MV-4-11 (cell line): ENCODE data around the gene THADA.
A peak's percentile ranks its signal among the peaks of the same experiment; 100 is the strongest.

ENCODE experiments used
- DNase-seq: peaks from one replicate; lab custom pipeline; 2025; lab: John Stamatoyannopoulos, UW

THADA gene

GRCh38 chr2:43493954-43494353 is 101.9 kb downstream of the THADA start:
- no peak for DNase-seq

GRCh38 chr2:43491065-43491639 is 104.7 kb downstream of the THADA start:
- no peak for DNase-seq

- no peak for DNase-seq
Measured at GRCh38 chr2:43490252-43490786, 105.5 kb downstream of the THADA start.

GRCh38 chr2:43488737-43489136 is 107.1 kb downstream of the THADA start:
- DNase-seq = no peak

GRCh38 chr2:43486603-43487002 is 109.2 kb downstream of the THADA start:
- DNase-seq = no peak

- DNase-seq = peak; percentile 79
Measured at GRCh38 chr2:43484323-43484930, 111.4 kb downstream of the THADA start.

- peak; percentile 13 for DNase-seq
Measured at GRCh38 chr2:43482961-43483360, 112.9 kb downstream of the THADA start.

GRCh38 chr2:43481927-43482542 is 113.8 kb downstream of the THADA start:
- no peak for DNase-seq

GRCh38 chr2:43480874-43481273 is 115.0 kb downstream of the THADA start:
- DNase-seq = no peak

GRCh38 chr2:43478412-43479086 is 117.3 kb downstream of the THADA start:
- no peak for DNase-seq

- no peak for DNase-seq
Measured at GRCh38 chr2:43475922-43476321, 119.9 kb downstream of the THADA start.

GRCh38 chr2:43475137-43475846 is 120.5 kb downstream of the THADA start:
- DNase-seq = no peak

- DNase-seq = no peak
Measured at GRCh38 chr2:43474273-43474672, 121.6 kb downstream of the THADA start.

- DNase-seq = no peak
Measured at GRCh38 chr2:43473767-43474166, 122.1 kb downstream of the THADA start.

GRCh38 chr2:43472527-43473194 is 123.2 kb downstream of the THADA start:
- no peak for DNase-seq

- DNase-seq = no peak
Measured at GRCh38 chr2:43469713-43470112, 126.1 kb downstream of the THADA start.

- DNase-seq = no peak
Measured at GRCh38 chr2:43469094-43469493, 126.7 kb downstream of the THADA start.

- DNase-seq = no peak
Measured at GRCh38 chr2:43467891-43468290, 127.9 kb downstream of the THADA start.

GRCh38 chr2:43465234-43465633 is 130.6 kb downstream of the THADA start:
- DNase-seq = no peak

GRCh38 chr2:43464590-43464989 is 131.2 kb downstream of the THADA start:
- DNase-seq = no peak

GRCh38 chr2:43462866-43463641 is 132.8 kb downstream of the THADA start:
- DNase-seq = no peak
